HG02852 (cell line): ENCODE measurements around the gene CBX5.
A peak's percentile ranks its signal among the peaks of the same experiment; 100 is the strongest.
"Not testable (repeated sequence)": the region's sequence is repeated elsewhere in the genome, so short reads cannot be mapped to it uniquely, and the experiment has no call there.

ENCODE experiments used
- ATAC-seq: cut with Tn5 transposase; IDR thresholded peaks from one replicate; pipeline ENCODE4 v1.9.1; 2021; ENCODE audit warnings: mild to moderate bottlenecking, moderate library complexity; ENCODE audit not compliant: unreplicated experiment

CBX5 gene

DNA sequence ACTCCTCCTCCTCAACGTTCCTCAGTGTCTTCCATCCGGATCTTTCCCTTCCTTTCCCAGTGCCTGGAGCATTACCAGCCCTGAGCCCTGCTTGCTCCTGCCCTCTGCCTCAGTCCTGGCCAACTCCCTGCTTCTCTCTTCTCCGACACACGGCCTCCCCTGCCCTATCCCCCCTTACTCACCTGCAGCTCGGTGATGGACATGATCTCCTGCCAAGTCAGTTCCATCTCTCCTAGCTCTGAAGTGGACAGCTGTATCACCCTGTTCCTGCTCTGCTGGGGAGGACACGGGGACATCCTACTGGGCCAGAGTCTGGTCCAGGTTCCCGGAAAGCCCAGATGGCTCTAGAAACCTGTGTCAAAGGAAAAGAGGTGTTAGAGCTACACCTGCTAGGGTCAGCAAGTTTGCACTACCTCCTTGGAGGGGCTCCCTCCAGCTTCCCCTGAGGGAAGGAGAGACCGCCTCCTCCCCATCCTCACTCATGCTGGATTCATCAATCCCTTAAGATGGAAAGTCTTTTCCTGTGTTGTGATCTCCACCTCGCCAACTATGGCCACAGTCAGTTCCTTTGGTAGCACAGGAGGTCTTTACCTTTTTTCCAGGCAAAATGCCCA lies 15.1 kb upstream of the CBX5 start:
- no peak for ATAC-seq

DNA sequence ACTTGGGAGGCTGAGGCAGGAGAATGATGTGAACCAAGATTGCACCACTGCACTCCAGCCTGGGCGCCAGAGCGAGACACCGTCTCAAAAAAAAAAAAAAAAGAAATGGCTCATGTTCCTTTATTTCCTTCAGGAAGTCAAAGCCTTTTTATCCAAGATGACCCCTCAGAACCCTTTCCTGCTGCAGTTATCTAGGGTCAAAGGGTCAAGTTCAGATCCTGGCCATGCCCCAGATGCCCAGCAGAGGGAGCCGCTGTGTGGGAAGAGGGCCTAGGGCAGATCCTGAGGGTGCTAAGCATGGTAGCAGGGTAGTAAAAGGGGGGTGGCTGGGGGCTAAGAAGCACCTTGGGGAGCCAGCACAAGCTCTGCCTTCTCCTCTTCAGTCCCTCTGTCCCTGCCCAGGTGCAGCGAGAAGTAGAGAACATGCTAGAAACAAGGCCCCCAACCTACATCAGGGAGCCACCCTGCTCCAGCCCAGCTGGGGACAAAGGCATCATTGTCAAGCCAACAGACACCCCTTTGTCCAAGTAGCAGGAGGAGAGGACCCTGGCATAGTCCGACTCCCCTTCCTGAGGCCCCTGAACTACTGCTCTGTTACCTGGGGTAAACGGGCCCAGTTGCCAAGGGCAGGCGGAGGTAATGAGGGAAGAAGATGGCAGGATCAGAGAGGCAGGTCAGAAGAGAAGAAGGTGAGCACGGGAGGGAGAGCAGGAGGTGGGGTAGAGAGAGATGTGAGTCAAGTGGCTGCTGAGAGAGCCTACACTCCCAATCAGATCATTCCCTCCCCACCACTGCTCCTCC lies 14.4 kb upstream of the CBX5 start:
- no peak for ATAC-seq

DNA sequence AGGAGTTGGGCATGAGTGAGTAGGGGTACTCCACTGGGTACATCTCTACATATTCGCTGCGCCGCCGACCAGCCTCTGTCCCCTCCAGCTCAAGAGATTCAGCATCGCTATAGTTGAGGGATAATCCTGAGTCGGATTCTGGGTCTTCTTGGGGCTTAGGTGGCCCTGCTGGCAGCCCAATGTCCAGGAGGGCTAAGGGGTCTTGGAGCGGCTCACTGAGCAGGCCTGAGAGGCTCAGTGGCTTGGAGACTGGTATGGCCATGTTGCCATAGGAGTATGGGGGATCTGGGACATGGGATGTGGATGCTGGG lies 13.0 kb upstream of the CBX5 start:
- ATAC-seq, result no peak

DNA sequence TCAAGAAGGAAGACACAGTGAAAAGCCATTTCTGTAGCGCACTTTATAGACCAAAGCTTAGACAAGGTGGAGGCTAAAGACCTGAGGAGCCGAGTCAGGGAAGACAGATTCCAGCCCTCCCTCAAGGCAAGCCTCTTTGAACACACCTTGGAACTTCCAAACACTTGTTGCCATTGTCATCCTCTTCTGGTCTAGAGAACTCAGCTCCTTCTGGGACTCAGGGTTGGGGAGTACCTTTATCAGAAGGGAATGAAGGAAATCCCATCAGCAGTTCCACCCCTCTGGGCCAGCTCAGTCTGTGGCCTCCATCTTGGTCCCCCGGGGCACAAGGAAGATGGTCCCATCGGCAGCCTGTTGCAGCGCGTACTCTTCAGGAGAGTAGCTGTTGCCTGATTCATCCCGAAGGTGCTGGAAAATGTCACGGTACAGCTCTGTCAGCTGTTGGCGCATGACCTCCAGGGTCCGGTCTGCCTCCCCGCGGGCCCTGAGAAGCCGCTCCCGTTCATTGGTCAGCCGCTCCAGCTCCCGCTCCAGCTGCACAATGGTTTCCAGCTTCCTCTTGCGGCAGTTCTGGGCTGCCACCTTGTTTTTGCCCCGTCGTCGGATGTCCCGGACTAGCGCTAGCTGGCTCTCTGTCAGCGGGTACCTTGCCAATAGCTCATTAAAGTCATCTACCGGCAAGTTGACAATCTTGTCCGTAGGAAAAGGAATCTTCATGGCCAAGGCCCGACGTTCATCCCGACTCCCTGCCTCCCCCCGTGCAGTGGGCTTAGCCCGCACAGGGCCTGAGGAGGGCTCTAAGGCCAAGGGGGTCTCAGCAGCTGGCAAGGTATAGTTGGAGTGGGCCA lies 12.4 kb upstream of the CBX5 start:
- no peak for ATAC-seq

DNA sequence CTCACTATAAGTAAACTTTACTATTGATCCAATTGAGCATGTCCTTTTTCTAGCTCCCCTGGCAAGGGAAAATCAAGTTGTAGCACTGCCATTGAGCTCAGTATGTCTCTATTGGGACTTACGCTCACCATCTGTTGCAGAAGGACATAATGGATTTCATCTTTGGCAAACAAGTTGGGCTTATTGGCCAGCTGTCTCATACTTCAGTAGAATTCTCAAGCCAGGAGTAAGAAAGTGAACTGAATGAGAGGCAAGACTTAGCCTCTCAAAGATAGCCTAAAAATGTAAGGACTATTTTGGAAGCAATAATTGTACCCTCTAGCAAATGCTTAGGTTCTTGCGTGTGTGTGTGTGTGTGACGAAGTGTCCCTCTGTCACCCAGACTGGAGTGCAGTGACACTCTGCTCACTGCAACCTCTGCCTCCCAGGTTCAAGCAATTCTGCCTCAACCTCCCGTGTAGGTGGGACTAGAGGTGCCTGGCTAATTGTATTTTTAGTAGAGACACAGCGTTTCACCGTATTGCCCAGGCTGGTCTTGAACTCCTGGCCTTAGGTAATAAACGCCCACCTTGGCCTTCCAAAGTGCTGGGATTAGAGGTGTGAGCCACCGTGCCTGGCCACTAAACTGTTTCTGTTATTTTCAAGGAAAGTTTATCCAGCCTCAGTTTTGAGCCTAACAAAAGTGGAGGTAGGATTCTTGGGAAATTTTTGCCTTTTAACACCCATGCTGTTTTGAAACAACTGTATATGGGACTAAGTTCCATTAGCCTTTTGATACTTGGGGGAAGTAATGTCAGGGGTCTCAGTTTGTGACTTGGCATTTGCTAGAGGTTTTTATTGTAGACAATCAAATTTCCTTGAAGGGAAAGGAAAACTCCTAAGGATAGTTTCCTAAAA lies 7.6 kb upstream of the CBX5 start:
- ATAC-seq, result no peak

DNA sequence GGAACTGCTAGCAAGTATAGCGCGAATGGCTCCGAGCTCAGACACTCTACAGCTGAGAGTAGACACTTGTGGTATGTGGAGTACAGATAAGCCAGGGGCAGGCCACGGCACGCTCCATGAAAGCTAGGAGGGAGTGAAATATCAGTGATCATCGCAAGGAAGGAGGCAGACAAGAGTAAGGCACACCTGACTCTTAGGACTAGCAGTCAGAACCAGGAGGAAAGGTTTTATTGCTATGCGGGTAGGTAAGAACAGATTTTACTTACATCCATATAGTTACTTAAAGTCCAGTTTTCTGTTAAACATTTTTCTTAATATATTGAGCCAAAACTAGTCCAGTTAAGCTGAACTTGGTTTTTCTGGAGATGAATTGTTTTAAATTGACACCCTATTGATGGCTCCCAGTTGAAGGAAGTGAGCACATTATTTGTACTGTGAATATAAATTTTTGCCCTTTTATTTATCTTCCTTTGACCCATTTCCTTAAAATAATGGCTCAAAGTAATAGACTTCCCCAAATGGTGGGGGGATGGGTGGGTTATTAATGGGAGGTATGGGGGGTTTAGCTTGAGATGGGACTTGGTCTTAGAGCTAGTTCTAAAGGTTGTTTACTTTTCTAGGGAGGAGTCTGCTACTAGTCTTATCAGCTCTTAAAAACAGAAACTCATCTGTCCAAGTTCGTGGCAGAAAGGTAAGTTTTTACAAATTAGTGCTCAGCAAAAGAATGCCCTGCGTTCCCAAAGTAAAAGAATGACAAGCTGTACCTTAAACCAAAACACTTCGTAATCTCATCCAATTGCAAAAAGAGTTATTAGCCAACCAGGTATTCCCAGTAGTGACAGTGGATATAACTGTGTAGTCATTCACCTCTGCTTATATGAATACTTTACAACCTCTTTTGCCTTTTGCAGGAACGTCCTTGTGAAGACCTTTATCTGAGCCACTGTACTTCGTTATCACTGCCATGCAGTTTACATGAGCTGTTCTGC lies 6.4 kb upstream of the CBX5 start:
- no peak for ATAC-seq

DNA sequence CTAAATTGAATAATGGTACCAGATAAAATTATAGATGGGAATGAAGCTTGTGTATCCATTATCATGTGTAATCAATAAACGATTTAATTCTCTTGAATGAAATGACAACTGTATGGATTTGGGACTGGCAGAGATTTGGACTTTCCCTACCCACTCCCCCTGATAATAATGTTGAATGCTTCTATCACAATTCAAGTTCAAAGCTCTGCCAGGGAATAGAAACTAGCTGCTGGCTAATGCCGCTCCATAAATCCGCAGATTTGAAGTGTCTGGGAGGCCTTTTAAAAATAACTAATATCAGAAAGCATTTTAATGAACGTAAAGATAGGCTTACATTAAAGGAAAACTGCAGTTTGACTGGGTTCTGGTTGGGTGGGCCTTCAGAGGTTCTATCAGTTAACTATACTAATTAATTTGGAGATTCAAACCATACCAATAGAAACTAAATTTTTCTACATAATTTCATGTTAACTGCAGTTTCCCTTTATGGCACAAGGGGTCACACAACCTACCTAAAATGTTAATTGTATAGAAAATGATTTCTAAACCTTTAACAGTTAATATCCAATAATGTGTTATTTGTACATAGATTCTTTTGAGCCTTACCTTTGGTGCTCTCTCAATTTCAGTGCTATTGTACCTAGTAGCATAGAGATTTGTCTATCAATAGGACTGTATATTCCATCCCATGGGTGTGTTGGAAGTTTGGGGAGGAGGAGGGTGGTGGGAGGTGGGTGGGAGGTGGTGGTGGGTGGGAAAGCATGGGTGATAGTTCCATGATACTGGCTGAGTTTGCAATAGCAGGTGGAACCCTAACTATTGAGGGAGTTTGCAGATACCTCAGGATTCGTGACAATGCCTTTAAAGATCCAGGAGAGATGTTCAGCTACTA lies 5.5 kb upstream of the CBX5 start:
- ATAC-seq, result no peak

DNA sequence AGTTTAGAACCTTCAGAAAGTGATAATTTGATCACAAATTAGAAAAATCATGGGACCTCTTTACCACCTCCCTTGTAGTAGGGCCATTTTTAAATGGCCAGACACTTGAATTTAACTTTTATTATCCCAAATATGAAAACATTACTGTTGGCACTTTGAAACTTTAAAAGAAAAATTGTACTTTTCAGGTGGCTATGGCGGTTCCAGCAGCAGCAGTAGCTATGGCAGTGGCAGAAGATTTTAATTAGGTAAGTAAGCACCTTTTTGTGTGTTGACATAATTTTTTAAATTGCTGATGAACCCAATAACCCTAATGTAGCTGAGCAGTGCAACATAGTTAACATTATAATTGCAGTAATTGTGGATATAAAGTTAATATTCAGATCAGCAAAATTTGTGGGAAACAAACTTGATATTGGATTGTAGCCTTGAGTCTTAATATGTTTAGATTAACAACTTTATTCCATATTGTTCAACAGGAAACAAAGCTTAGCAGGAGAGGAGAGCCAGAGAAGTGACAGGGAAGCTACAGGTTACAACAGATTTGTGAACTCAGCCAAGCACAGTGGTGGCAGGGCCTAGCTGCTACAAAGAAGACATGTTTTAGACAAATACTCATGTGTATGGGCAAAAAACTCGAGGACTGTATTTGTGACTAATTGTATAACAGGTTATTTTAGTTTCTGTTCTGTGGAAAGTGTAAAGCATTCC lies 4.3 kb upstream of the CBX5 start:
- ATAC-seq, result not testable (repeated sequence)

DNA sequence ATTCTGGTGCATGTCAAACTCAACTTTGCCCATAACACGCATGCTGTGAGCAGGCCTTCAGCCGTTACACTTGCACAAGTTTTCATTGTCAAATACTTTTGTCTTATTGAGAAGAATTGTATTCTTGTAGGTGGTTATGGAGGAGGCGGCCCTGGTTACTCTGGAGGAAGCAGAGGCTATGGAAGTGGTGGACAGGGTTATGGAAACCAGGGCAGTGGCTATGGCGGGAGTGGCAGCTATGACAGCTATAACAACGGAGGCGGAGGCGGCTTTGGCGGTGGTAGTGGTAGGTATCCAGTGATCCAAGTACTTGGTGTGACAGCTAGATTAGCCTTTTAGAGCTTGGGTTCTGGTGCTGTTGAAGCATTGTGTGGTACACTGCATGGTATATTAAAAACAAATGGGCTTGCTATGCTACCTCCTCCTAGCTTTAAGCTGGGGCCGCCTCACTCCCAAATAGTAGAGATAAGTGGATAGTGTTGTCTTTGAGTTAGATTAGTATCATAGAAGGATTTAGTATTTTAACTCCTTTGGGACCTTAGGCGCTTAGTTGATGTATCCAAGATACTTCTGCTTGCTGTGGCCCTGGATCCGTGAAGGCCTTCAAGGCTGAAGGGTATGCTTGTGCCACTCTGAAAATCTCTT lies 3.1 kb upstream of the CBX5 start:
- no peak for ATAC-seq

DNA sequence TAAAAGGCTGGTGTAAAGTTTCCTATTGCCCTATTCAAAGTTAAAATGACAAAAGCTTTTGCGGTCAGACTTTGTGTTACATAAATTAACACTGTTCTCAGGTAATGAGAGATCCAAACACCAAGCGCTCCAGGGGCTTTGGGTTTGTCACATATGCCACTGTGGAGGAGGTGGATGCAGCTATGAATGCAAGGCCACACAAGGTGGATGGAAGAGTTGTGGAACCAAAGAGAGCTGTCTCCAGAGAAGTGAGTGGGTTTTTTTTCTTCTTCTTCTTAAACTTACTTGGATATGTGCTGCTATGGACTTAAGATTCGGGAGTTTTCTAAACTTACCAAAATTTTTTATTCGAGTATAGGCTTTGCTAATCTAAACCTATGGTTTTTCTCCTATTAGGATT lies 1.8 kb upstream of the CBX5 start:
- ATAC-seq, result not testable (repeated sequence)

DNA sequence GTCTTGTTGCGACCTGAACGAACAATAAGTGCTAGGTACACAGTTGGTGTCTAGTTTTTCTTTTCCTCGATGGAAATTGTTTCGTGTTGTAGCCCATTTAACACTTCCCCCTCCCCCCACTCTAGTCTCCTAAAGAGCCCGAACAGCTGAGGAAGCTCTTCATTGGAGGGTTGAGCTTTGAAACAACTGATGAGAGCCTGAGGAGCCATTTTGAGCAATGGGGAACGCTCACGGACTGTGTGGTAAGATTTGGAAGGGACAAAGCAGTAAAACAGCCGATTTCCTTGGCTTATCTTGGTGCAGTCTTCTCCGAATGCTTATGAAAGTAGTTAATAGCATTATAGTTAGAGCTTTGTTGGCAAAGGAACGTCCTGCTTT lies 1.3 kb upstream of the CBX5 start:
- not testable (repeated sequence) for ATAC-seq

DNA sequence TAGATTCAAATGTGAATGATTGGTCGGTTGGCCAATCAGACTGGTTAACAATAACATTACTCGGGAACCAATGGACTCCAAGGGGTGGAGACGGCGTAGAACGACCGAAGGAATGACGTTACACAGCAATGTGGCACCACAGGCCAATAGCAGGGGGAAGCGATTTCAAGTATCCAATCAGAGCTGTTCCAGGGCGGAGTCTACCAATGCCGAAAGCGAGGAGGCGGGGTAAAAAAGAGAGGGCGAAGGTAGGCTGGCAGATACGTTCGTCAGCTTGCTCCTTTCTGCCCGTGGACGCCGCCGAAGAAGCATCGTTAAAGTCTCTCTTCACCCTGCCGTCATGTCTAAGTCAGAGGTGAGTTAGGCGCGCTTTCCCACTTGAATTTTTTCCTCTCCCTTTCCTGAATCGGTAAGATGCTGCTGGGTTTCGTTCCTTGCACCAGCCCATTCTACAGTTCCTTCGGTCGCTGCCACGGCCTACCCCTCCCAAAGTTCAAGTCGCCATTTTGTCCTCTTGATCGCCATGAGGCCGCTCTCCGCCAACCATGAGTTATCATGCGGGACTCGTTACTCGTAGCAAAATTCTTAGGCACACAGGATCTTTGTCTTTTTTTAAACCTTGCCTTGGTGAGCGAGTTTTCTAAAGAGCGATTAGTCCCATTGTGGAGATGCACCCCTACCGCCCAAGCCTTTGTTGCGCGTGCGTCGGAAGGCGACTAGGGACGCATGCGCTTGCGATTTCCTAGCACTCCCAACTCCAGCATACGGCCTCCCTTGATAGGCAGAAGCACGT lies 742 bp upstream of the CBX5 start, which contains the start of gene HNRNPA1:
Gene HNRNPA1, plus strand, starts transcription at position 259 of the 793 bp plus-strand sequence. Its CDS starts 82 bp downstream, at position 341.
- ATAC-seq, result peak; percentile 85

DNA sequence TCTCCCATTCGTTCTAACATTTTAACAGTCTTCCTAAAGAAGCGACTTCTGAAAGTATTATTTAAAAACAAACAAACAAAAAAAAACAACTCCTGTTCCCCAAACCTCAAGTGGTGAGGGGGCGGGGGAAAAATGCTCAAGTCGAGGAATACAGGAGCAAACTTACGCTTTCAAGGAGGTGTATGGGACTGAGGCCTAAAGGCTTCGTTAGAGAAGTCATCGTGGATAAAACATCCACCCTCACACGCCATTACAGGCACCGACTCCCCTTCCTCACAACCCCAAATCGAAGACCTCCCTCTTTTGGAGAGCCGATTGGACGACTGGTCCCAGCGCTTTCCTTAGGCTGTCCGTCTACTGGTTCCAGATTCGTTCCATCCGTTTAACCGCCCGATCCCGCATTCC lies 693 bp downstream of the CBX5 start:
- ATAC-seq, result no peak

DNA sequence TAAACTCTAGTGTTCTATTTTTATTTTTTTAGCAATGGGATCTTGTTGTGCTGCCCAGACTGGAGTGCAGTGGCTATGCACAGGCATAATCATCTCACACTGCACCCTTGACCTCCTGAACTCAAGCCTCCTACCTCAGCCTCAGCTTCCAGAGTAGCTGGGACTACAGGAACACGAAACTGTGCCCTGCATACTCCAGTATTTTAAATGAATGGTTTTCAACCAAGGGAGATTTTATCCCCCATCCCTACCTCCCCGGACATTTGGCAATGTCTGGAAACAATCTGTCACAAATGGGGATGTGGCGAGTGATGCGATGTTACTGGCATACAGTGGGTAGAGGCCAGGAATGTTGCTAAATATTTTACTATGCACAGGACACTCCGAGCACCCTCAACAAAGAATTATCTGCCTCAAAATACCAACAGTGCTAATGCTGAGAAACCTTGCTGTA lies 2.1 kb downstream of the CBX5 start:
- no peak for ATAC-seq

DNA sequence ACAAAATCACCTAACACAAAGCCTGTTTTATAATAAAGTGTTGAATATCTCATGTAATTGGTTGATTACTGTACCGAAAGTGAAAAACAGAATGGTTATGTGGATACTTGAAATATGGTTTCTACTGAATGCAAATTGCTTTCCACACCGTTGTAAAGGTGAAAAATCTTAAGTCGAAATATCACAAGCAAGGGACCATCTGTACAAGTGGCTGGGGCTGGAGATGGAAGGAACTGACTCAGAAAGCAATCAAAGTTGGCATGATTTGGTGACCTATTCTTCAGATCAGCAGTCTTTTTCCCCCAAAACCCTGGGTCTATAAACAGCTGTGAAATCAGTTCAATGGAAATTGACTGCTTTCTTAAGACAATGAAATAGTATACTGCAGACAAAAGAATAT lies 3.6 kb downstream of the CBX5 start:
- no peak for ATAC-seq

DNA sequence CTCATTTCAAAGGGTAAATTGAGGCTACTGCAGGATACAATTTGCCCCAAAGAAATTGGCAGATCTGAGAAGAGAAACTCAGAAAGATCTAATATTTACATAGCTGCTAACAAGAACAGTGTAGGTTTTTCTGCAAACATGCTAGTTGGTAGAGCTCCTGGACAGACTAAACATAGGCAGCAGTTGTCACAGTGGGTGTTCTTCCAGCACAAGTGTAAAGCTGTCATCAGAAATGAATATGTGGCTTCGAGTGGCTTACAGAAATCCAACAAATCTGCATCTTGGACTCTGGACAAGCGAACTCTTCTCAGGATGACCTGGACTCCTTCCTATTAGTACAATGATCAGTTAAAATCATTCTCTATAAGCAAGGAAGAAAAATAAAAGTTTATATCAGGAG lies 5.9 kb downstream of the CBX5 start:
- no peak for ATAC-seq

DNA sequence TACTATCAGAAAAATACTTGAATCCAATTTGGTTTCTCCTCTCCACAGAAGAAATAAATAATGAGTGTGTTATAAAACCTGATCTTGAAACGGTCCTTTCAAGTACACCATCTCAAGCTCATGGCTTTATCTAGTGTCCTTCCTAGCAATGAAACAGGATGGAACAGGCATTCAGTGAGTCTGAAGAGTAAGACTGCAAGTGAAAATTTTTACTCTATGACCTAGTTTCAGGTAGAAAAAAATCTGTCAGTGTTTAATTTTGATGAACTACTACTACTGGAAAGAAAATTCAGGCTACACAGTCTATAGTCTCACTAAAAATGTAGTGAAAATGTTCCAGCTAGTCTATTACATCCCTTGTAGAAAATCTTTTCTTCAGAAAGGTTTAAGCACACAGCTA lies 7.7 kb downstream of the CBX5 start:
- no peak for ATAC-seq
